A673 (cell line): ENCODE measurements around the gene DOCK10. TPM values are rescaled to one million over a fixed set of nuclear protein-coding genes. Genes with fewer than 3 reads are reported as not detected.

Experiments
- BruUV-seq: library from RNA; stranded (reverse); fragments of 400-500 nt; replicated peaks from 2 replicates; lab custom pipeline; 2021; lab: Mats Ljungman, UMichigan
- CTCF ChIA-PET: fragments of 300-600 bp; sonication (Branson Sonifier 250); formaldehyde crosslinking; loops from one replicate; lab custom pipeline; 2022; ENCODE audit warnings: antibody characterized with exemption; lab: Charles Lee
- POLR2A ChIA-PET: fragments of 300-600 bp; sonication (Branson Sonifier 250); formaldehyde crosslinking; loops from one replicate; lab custom pipeline; 2022; ENCODE audit warnings: antibody characterized with exemption; ENCODE audit not compliant: low non-redundant PET; lab: Charles Lee
- DNase-seq: peaks from one replicate; pipeline ENCODE4 v3.0.0-alpha.2; 2015; ENCODE audit warnings: low spot score
- H3K27ac ChIP-seq: fragments of 200-600 bp; sonication (generic); 2 replicates; pipeline ENCODE4 v1.5.1; 2016; ENCODE audit warnings: mixed run types, low read depth, mild to moderate bottlenecking, mixed read lengths, antibody characterized with exemption, low read length; ENCODE audit not compliant: poor library complexity, severe bottlenecking
- H3K27me3 ChIP-seq: fragments of 200-600 bp; sonication (generic); replicated peaks from 2 replicates; pipeline ENCODE4 v1.6.1; 2017; ENCODE audit warnings: mixed run types, low read depth, mild to moderate bottlenecking, mixed read lengths, antibody characterized with exemption, low read length; ENCODE audit not compliant: insufficient read depth, poor library complexity
- H3K36me3 ChIP-seq: fragments of 200-600 bp; sonication (generic); 2 replicates; pipeline ENCODE4 v1.6.1; 2016; ENCODE audit warnings: mixed run types, mild to moderate bottlenecking, mixed read lengths, antibody characterized with exemption, low read length; ENCODE audit not compliant: insufficient read depth, poor library complexity, severe bottlenecking
- H3K4me1 ChIP-seq: fragments of 200-600 bp; sonication (generic); 2 replicates; pipeline ENCODE4 v1.6.1; 2017; ENCODE audit warnings: mixed run types, mild to moderate bottlenecking, mixed read lengths, antibody characterized with exemption, low read length; ENCODE audit not compliant: insufficient read depth, poor library complexity, severe bottlenecking
- H3K4me3 ChIP-seq: fragments of 200-600 bp; sonication (generic); 2 replicates; pipeline ENCODE4 v1.5.1; 2016; ENCODE audit warnings: low read depth, mixed run types, mild to moderate bottlenecking, mixed read lengths, low read length; ENCODE audit not compliant: poor library complexity, severe bottlenecking
- H3K9me3 ChIP-seq: fragments of 200-600 bp; sonication (generic); 2 replicates; pipeline ENCODE4 v1.6.1; 2016; ENCODE audit warnings: mixed run types, low read depth, mild to moderate bottlenecking, mixed read lengths, antibody characterized with exemption, low read length; ENCODE audit not compliant: poor library complexity, severe bottlenecking
- CTCF ChIP-seq: fragments of 300-800, 200-600 bp; sonication (generic); conservative IDR thresholded peaks from 2 replicates; pipeline ENCODE4 v1.5.1; 2017; ENCODE audit warnings: low read depth, mild to moderate bottlenecking, antibody characterized with exemption, low read length, moderate library complexity, mixed read lengths
- EZH2 ChIP-seq: fragments of 200-600 bp; sonication (generic); IDR thresholded peaks from 2 replicates; pipeline ENCODE4 v1.6.1; 2017; ENCODE audit warnings: borderline replicate concordance, low read depth, mild to moderate bottlenecking, mixed read lengths, antibody characterized with exemption, low read length; ENCODE audit not compliant: poor library complexity, severe bottlenecking
- intact Hi-C: fragments of 100-400 bp; cut with micrococcal nuclease; formaldehyde crosslinking; loops from one replicate; pipeline ENCODE4 v1.10.0; 2022; ENCODE audit not compliant: unreplicated experiment
- total RNA-seq: library from RNA; stranded (reverse); gene quantifications from 2 replicates; pipeline ENCODE4 v1.2.3, GENCODE V29; 2021

The DOCK10 gene
- total RNA-seq, 1 experiment from 2014 or later, result 5.1 TPM

- Histone ChIP-seq H3K36me3 (no peaks in the 10 kb centered on the region), H3K27ac (no peak overlapping the region), H3K9me3 (no peaks in the 10 kb centered on the region), H3K4me3 (no peak overlapping the region), H3K4me1 (peaks cover 14% of the 10 kb centered on the region), H3K27me3 (no peaks in the 10 kb centered on the region)
- TF ChIP-seq EZH2, result no peak
- TF ChIP-seq CTCF, result no peak
- intact Hi-C loops, result no loop called here
- CTCF ChIA-PET, result no interaction called here
- no peak for DNase-seq
- no TSS peak for BruUV-seq
- POLR2A ChIA-PET, result no interaction called here
These were observed 83.8 kb downstream of the DOCK10 start for GRCh38 chr2:224958462-224958857.

- H3K27me3 ChIP-seq, result no peaks in the 10 kb centered on the region
- TF ChIP-seq CTCF, result no peak
- TF ChIP-seq EZH2, result no peak
- ChIA-PET CTCF (no interaction called here), POLR2A (no interaction called here)
- no peak overlapping the region for H3K27ac ChIP-seq
- no peaks in the 10 kb centered on the region for H3K9me3 ChIP-seq
- H3K4me3 ChIP-seq, result no peak overlapping the region
- intact Hi-C loops, result no loop called here
- no peaks in the 10 kb centered on the region for H3K36me3 ChIP-seq
- no peak for DNase-seq
- no TSS peak for BruUV-seq
- H3K4me1 ChIP-seq, result peaks cover 14% of the 10 kb centered on the region
These were observed 84.5 kb downstream of the DOCK10 start for GRCh38 chr2:224957540-224958461.

GRCh38 chr2:224956706-224957105 is 85.6 kb downstream of the DOCK10 start:
- no peaks in the 10 kb centered on the region for H3K9me3 ChIP-seq
- POLR2A ChIA-PET, result no interaction called here
- DNase-seq, result no peak
- no peaks in the 10 kb centered on the region for H3K27me3 ChIP-seq
- no peaks in the 10 kb centered on the region for H3K36me3 ChIP-seq
- H3K4me1 ChIP-seq, result peaks cover 14% of the 10 kb centered on the region
- intact Hi-C loops, result no loop called here
- no peak for TF ChIP-seq CTCF
- no peak for TF ChIP-seq EZH2
- no TSS peak for BruUV-seq
- no peak overlapping the region for H3K27ac ChIP-seq
- CTCF ChIA-PET, result no interaction called here
- H3K4me3 ChIP-seq, result no peak overlapping the region
